ENCODE results near the gene PCGF5.
A peak's percentile ranks its signal among the peaks of the same experiment; 100 is the strongest.
"Not testable (repeated sequence)": the region's sequence is repeated elsewhere in the genome, so short reads cannot be mapped to it uniquely, and the experiment has no call there.

Gene PCGF5

DNA sequence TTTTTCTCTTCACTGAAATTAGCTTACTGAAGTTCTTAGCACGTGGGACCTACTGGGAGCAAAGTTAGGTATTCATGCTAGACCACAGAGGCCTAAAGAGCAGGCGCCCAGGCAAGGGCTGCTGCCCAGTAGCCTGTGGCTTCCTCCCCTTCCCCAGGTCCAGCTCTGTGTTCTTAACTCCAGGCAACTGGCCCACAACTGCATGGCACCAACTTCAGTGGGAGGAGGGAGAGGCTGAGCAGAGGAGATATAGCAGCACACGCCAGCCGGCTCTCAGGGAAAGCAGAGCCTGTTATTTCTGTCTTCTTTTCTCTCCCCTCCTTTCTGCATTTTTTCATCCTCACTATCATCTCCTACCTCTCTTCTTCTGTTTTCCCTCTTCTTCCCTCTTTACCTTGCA is 67.4 kb downstream of the PCGF5 start:
- no peak for DNase-seq

DNA sequence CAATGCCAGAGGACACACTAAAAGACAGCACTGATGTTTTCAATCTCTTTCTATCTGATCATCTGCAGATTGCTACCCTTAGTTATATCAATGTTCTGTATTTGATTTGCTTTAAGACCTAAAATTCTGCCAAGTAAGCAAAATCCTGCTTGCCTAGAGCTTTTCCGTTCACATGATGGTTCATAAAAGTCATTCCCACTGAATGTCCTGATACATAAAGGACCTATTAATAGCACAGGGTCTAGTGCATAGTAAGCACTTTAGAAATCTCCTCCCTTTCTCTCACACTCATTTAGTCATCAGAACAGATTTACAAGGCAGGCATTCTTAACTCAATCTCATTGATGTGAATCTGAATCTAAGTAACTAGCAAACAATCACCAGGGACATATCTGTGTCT is 68.8 kb downstream of the PCGF5 start:
- DNase-seq, result no peak

DNA sequence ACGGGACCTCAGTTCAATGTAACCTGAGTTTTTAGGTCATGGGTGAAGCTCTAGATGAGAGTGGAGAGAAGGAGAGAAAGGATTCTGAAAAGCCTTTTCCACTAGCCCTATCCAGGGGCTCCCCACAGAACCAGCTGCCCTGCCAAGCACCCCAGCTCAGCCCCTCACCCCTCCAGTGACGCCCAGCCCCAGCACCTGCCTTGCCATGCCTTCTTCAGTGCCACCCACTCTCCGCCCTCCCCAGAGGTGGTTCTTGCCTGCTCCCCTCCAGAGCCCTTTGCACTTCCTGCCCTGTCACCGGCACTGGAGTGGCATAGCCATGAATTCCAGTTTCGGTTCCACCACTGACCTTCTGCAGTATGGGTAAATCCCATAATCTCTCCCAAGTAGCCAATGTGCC is 70.1 kb downstream of the PCGF5 start:
- no peak for DNase-seq

DNA sequence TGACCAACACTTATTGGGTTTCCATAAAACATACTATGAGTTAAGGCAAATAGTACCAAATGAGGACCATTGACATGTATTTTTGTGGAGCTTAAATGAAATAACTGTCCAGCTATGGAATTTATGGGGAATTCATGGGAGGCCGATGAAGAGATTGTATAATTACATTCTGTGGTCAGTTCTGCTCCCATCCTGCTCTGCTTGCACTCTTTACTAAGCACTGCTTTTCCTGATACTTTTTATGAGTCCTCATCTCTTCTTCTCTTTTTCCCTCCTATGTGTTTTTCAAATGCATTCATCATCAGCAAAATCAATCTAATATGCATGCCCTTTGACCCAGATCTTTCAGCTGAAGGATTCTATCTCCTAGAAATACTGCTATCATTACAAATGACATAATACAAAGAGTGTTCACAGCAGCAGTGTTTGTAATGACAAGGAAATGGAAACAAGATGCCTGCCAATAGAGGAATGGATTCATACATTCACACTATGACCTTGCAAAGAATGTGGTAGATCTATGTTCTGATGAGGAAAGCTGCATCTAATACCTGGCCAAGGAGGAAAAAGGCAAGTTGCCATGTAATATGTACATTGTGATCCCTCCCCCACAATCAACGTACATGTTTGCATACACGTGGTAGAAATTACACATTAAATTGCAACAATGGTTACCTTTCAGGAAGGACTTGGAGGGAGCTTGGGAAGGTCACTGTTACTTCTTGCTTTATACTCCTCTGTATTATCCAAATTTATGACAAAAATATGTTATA is 73.9 kb downstream of the PCGF5 start:
- DNase-seq, result no peak

GRCh38 chr10:91295346-91295745 is 74.9 kb downstream of the PCGF5 start:
- DNase-seq, result no peak

DNA sequence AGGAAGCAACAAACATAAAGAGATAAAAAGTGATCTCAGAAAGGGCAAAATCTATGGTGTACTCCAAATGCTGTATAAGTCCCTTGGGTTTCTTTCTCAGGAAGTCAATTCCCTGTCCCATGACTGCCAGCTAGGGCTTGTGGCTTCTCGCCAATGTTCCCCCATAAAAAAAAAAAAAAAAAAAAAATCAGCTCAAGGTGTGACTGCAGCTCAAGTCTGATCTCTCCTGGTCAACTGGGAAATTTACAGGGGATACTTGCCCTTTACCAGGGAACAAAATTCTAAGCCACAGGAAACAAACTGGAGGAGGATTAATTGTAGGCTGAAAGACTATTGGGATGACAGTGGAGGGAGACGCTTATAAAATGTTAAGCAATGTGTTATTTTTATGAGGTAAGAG is 76.0 kb downstream of the PCGF5 start:
- no peak for DNase-seq

DNA sequence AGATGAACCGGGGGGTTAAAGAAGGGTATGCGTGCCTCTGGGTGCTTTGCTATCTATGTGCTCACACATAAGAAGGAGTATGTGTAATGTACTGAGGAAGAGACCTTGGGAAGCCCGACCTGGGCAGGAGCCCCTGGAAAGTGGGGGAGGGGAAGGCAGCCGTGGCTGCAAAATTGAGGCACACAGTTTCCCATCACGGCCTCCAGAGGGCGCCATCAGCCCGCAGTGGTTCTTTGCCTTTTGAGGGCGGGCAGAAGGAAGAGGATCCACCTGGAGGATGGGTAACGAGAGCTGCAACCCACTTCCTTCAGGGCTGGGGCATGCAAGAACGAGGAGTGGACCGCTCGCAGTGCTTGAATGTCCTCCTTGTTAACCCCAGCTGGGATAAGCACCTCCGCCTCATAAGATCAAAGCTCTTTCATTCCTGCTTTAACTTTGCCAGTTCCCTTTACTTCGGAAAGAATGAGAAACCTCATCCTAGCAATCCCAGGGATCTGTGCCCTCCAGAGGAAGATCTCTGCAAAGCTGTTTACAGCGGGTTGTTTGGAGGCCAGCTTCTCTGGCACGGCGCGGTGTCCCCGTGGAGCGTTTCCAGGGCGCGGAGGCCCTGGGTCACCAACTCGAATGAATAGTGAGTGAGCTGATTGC is 77.9 kb downstream of the PCGF5 start:
- peak; percentile 64 for DNase-seq

GRCh38 chr10:91299999-91300575 is 79.6 kb downstream of the PCGF5 start:
- no peak for DNase-seq

GRCh38 chr10:91302946-91303345 is 82.5 kb downstream of the PCGF5 start:
- DNase-seq, result not testable (repeated sequence)

DNA sequence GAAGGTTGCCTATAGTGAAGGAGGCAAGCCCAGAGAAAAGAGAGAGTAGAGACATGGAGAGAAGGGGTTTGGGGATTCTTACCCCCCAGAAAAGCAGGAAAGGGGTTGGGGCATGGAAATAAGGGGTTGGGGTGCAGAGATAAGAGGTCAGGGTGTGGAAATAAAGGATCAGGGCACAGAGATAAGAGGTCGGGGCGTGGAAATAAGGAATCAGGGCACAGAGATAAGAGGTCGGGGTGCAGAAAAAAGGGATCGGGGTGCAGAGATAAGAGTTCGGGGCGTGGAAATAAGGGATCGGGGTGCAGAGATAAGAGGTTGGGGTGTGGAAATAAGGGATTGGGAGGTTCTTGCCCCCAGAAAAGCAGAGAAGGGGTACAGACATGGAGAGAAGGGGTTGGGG is 85.5 kb downstream of the PCGF5 start:
- not testable (repeated sequence) for DNase-seq

DNA sequence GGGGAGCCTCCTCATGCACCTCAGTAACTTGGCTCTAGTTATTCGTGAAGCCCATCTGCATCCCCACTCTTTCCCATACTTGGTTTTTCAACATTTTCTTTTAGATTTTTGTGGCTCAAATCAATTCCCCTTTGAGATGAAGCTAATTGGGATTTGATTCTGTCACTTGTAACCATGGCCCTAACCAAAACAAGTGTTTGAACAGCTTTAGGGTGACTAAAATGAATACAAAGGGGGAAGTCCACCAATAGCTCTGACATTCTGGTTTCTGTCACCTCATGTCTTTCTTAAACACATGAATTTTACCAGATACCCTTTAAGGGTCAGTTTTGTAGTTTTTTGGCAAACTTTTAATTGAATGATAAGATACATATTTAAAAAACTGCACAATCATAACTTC is 87.0 kb downstream of the PCGF5 start:
- no peak for DNase-seq

DNA sequence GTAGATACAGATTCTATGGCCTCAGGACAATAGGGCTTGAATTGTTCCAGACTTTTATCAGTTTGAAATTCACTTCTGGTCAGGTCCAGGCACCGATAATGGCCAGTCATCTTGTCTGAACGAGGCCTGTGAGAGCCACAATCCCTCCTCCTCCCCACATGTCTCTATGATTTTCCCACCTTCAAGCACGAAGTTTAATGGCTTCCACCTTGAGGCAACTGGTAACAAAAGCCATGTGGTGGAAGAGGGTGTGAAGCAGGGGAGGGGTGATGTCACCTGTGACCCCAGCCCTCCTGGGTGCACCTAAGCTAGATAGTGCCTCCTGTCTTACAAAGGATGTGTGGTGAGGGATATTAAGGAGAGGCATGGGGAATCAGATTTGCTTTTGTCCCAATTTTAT is 89.2 kb downstream of the PCGF5 start:
- no peak for DNase-seq

DNA sequence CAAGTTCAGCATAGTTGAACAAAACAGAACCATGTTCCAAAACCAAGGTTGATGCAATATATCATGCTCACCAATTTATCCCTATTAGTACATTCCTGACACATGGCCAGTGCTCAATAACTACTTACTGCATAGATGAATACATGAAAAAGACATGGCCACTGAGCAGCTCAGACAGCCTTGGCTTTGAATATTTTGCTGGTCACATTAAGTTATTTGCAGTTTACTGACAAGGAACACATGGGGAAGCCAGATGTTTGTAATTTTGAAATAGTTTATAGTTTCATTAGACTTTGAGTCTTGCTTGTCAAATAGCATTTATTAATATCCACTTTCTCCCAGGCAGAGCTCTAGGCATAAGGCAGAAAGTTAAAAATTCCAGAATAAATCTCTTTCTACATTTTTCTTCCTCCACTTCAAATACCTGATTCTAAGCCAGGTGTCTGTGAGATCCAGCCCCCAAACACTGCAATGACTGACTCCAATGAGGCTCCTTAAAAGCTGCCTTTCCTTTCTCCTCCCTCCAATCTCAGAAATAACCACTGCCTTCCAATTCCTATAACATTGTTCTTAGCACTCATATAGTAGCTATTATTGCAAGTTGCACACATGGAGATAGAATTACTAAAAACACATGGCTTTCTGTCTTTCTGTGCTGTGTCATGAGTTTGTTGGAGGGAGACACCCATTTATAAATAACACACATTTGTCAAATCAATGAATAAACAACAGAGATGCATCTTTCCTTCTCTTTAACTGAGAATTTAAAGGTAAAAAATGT is 91.3 kb downstream of the PCGF5 start:
- no peak for DNase-seq

DNA sequence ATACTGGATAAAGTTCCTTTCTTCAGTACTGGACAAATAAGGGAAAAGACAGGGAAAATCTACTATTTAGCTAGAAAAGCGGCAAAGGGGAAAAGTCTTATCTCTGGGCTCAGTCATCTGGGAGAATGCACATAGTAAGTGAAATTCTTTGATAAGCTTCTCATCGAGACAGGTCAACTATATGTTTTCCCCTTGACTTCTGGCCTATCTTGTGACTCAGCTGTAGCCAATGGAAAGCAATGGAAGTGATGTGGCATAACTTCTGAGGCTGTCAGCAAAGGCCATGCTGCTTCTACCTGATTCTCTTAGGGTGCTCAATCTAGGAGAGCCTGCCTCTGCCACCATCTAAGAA is 91.9 kb downstream of the PCGF5 start:
- DNase-seq, result no peak

GRCh38 chr10:91313796-91314485 is 93.5 kb downstream of the PCGF5 start:
- no peak for DNase-seq

GRCh38 chr10:91316486-91316885 is 96.0 kb downstream of the PCGF5 start:
- no peak for DNase-seq

DNA sequence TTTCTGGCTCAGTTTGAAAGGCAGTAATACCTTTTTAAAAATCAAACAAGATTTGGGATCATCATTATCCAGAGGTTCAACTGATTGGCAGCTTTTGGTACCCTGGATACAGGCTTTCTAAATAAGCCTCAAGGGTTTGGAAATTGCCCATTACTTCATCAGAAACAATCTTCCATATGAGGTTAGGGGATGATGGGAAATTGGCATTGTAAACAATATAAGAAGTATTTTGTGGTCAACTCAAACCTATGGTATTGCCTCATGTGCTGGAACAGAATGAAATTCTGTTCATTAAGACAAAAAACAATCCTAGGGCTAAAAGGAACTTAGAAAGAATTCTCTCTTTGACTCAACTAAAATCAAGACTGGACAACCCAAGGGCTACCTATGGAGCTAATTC is 97.1 kb downstream of the PCGF5 start:
- DNase-seq, result no peak

GRCh38 chr10:91319336-91319735 is 98.9 kb downstream of the PCGF5 start:
- no peak for DNase-seq

DNA sequence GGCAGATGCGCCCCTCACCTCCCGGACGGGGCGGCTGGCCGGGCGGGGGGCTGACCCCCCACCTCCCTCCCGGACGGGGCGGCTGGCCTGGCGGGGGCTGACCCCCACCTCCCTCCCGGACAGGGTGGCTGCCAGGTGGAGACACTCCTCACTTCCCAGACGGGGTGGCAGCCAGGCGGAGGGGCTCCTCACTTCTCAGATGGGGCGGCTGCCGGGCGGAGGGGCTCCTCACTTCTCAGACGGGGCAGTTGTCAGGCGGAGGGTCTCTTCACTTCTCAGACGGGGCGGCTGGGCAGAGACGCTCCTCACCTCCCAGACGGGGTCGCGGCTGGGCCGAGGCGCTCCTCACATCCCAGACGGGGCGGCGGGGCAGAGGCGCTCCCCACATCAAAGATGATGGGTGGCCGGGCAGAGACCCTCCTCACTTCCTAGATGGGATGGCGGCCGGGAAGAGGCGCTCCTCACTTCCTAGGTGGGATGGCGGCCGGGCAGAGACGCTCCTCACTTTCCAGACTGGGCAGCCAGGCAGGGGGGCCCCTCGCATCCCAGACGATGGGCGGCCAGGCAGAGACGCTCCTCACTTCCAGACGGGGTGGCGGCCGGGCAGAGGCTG is 102.9 kb downstream of the PCGF5 start:
- not testable (repeated sequence) for DNase-seq

DNA sequence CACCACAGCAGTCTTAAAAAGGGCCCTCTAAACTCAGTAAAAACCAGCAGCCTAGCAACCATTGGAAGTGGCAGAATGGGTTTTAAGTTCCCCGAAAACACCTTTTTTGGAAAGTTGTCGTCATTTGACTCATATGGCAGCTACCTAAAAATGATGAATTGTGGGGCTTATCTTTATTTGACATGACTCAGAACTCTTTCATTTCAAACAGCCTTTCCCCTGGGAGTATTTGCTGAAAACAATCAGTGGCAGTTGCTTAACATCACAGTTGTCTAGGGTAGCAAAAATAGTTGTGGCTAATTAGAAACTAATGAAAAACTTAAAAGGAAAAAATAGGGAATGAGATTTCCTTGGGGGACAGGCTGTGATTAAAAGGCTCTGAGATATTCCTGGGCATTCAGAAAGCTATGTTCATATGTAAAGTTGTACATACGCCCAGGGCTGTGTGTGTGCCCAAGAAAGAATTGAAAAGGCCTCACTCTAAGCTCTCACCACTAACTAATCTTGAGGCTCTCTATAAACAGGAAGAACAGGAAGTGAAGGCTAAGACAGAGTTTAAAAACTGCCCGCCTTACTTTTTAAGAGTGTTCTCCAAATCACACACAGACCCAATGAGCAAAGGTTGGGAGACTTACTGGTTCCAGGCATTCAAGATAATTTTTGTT is 108.0 kb downstream of the PCGF5 start:
- DNase-seq, result no peak

Measured in stimulated activated naive CD4-positive, alpha-beta T cell treated with Interleukin-2 at 50 U/mL for 16 hours (primary cell).